ENCODE measurements around the gene PI4KA.
"Not testable (repeated sequence)": the region's sequence is repeated elsewhere in the genome, so short reads cannot be mapped to it uniquely, and the experiment has no call there.

PI4KA gene

GRCh38 chr22:20746431-20747189, 112.0 kb downstream of the PI4KA start:
- no peak for DNase-seq

GRCh38 chr22:20745119-20745518, 113.5 kb downstream of the PI4KA start:
- no peak for DNase-seq

GRCh38 chr22:20744456-20744855, 114.2 kb downstream of the PI4KA start:
- no peak for DNase-seq

GRCh38 chr22:20742764-20743163, 115.8 kb downstream of the PI4KA start:
- no peak for DNase-seq

GRCh38 chr22:20741634-20742581, 116.7 kb downstream of the PI4KA start:
- peak; percentile 27 to 41 for DNase-seq

GRCh38 chr22:20741008-20741633, 117.5 kb downstream of the PI4KA start:
- DNase-seq: no peak

GRCh38 chr22:20740222-20740951, 118.2 kb downstream of the PI4KA start:
- DNase-seq: no peak

GRCh38 chr22:20738394-20739089, 120.1 kb downstream of the PI4KA start:
- no peak for DNase-seq

- DNase-seq: not testable (repeated sequence)
Observed at GRCh38 chr22:20736891-20737290, 121.7 kb downstream of the PI4KA start.

- DNase-seq: not testable (repeated sequence)
Observed at GRCh38 chr22:20735356-20736162, 123.1 kb downstream of the PI4KA start.

- not testable (repeated sequence) for DNase-seq
Observed at GRCh38 chr22:20732431-20732830, 126.2 kb downstream of the PI4KA start.

- no peak for DNase-seq
Observed at GRCh38 chr22:20729194-20729593, 129.4 kb downstream of the PI4KA start.

GRCh38 chr22:20728523-20729190, 130.0 kb downstream of the PI4KA start:
- DNase-seq: no peak

GRCh38 chr22:20727118-20728015, 131.2 kb downstream of the PI4KA start:
- no peak for DNase-seq

GRCh38 chr22:20725987-20726558, 132.5 kb downstream of the PI4KA start:
- DNase-seq: no peak

- no peak for DNase-seq
Observed at GRCh38 chr22:20724676-20725454, 133.7 kb downstream of the PI4KA start.

- no peak for DNase-seq
Observed at GRCh38 chr22:20721409-20722218, 137.0 kb downstream of the PI4KA start.
